H54 (cell line): ENCODE data around the gene KRTAP2-1.
A peak's percentile ranks its signal among the peaks of the same experiment; 100 is the strongest.
"Not testable (repeated sequence)": the region's sequence is repeated elsewhere in the genome, so short reads cannot be mapped to it uniquely, and the experiment has no call there.

Experiments
- DNase-seq: peaks from one replicate; pipeline ENCODE4 v3.0.0; 2011; ENCODE audit warnings: low spot score, mixed read lengths; ENCODE audit not compliant: insufficient read length
- FAIRE-seq: peaks from 3 replicates; lab custom pipeline; 2011; peaks lifted over from hg19 to GRCh38; lab: Jason Lieb, UNC
- POLR2A ChIP-seq: IDR thresholded peaks from 2 replicates; pipeline ENCODE4 v1.6.1; 2011; ENCODE audit warnings: low read depth, mild to moderate bottlenecking, low read length

The KRTAP2-1 gene, protein sequence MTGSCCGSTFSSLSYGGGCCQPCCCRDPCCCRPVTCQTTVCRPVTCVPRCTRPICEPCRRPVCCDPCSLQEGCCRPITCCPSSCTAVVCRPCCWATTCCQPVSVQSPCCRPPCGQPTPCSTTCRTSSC

DNA sequence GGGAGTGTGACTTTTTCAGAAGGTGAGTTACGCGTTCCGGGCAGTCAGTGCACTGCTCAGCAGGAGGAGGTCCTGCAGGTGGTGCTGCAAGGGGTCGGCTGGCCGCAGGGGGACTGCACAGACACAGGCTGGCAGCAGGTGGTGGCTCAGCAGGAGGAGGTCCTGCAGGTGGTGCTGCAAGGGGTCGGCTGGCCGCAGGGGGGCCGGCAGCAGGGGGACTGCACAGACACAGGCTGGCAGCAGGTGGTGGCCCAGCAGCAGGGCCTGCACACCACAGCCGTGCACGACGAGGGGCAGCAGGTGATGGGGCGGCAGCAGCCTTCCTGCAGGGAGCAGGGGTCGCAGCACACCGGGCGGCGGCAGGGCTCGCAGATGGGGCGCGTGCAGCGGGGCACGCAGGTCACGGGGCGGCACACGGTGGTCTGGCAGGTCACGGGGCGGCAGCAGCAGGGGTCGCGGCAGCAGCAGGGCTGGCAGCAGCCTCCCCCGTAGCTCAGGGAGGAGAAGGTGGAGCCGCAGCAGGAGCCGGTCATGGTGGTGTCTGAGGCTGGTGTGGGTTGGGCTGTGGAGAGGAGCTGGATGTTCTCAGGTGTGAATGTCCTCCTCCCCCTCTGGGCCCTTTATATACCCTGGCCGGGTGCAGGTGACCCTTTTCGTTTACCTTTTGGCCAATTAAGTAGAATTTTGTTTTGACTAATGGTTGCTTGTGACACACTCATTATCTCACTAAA is at the start of gene KRTAP2-1:
TSS of gene KRTAP2-1 (minus strand) at position 582 of the 731 bp plus-strand sequence. CDS start at position 533, 49 bp downstream.
- not testable (repeated sequence) for DNase-seq, FAIRE-seq

DNA sequence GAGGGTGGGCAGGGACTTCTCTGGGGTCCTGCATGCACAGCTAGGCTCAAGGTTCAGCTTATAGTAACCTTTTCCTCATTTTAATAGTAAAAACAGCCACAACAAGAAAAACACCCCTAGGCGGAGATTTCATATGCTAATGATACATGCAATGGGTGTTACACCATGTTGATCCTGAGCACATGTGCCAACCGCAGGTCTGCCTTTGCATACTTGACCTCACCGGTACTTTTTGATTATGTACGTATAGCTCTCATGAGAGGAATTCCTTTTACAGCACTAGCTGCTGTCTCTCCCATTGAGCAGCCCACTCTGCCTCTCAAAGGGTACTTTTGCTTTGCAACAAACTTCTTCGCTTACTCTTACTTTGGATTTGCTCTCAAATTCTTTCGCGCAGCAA is 48.9 kb upstream of the KRTAP2-1 start:
- no peak for DNase-seq
- no peak for TF ChIP-seq POLR2A
- no peak for FAIRE-seq

DNA sequence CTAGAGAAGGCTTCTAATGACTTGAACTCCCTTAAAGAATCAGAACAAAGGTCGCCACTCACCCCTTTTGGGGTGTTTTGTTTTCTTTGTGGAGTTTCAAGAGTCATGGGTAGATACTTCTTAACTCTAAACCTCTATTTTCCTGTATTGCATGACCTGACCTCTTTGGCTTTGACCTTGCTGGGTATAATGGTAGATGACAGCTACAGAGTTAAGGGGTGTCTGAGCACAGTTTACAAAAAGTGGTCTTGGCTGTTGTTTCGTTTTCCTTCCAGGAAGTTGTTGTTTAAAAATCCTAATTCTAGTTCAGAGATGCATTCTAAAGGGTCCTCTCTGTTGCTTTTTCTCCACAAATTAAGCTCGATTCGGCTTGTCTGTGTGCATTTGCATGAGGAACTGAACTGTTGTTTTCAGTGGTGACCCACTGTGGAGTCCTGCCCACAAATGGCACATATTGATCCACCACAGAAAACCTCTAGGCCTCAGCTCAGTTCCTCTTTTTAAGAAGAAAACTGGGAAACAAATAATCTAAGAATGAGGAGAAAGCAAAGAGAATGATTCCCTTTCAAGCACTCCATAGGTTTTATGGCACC is 41.7 kb upstream of the KRTAP2-1 start:
- DNase-seq, FAIRE-seq: not testable (repeated sequence)

DNA sequence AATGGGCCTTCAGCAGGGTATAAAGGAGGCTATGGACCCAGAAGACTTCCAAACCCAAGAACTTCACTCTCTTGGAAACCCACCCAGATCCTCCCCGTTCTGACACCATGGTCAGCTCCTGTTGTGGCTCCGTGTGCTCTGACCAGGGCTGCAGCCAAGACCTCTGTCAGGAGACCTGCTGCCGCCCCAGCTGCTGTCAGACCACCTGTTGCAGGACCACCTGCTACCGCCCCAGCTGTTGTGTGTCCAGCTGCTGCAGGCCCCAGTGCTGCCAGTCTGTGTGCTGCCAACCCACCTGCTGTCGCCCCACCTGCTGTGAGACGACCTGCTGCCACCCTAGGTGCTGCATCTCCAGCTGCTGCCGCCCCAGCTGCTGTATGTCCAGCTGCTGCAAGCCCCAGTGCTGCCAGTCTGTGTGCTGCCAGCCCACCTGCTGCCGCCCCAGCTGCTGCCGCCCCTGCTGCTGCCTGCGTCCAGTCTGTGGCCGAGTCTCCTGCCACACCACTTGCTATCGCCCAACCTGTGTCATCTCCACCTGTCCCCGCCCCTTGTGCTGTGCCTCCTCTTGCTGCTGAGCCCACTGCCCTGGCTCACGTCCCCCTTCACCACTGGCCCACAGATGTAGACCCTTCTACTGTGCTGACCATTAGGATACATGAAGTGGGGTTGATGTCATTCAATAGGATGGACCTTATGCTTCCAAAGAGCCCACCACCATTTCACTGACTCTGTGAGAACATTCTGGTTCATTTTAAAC is 37.2 kb upstream of the KRTAP2-1 start, which contains the start of gene KRTAP4-7:
TSS of gene KRTAP4-7 (plus strand) at position 51 of the 757 bp plus-strand sequence. CDS start at position 108, 57 bp downstream.
- not testable (repeated sequence) for FAIRE-seq, DNase-seq

DNA sequence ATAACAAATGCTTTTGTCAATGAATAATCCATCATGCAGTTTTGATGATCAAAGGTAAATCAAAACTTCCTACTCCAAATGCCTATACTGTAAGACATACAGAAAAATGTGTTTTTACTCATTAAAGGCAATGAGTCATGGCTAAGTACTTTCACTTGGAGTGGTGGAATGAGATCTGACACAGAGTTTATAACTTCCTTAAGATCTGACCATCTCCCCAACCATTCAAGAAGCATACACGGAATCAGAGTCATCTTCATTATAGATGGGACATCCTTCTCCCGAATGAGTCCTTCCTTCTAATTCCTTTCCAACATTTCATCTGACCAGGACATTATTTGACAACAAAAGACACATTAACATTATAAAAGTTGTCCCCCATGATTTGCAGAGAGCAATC is 36.3 kb upstream of the KRTAP2-1 start:
- FAIRE-seq: peak; percentile 99
- not testable (repeated sequence) for DNase-seq

DNA sequence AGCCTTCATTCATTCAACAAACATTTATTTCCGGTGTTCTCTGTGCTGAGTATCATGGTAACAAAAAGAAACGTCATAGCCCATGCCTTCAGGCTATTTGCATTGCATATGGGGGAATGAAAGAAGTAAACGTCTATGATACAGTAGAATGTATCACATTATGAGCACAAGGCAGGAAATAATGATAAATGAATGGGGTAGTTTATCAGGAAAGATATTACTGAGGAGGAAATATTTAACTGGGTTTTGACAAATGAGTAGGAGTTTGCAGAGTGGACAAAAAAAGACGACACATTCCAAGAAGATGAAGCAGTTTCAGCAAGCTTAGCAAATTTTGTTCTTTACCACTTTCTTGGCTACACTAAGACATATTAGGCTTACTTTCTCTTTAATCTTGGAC is 35.5 kb upstream of the KRTAP2-1 start:
- no peak for FAIRE-seq
- DNase-seq: no peak
- TF ChIP-seq POLR2A: no peak

DNA sequence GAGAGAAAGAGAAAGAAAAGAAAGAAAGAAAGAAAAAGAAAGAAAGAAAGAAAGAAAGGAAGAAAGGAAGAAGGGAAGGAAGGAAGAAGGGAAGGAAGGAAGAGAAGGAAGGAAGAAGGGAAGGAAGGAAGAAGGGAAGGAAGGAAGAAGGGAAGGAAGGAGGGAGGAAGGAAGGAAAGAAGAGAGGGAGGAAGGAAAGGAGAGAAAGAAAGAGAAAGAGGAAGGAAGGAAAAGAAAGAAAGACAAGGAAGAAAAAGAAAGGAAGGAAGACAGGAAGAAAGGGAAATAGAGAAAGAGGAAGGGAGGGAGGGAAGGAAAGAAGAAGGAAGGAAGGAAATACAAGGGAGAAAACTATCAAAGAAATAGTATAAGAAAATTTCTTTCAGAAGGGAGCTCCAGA is 29.7 kb upstream of the KRTAP2-1 start:
- DNase-seq: no peak
- TF ChIP-seq POLR2A: no peak
- no peak for FAIRE-seq

DNA sequence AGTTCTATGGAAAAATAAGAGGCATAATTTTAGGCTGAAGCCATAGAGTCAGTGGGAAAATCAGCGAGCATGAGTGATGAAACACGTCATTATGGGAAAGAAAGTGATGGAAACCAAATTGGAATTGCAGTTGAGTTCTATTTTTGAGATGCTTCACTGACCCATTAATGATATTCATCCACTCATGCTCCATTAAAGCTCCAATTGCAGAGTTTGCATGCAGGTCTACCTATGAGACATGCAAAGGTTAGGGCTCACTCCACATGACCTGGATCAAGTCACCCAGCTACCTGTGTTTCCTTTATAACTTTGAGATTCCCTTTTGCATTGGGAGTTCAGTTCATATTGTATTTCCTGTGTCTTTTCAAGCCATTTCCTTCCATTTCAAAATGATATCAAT is 26.6 kb upstream of the KRTAP2-1 start:
- FAIRE-seq: no peak
- no peak for TF ChIP-seq POLR2A
- DNase-seq: no peak

DNA sequence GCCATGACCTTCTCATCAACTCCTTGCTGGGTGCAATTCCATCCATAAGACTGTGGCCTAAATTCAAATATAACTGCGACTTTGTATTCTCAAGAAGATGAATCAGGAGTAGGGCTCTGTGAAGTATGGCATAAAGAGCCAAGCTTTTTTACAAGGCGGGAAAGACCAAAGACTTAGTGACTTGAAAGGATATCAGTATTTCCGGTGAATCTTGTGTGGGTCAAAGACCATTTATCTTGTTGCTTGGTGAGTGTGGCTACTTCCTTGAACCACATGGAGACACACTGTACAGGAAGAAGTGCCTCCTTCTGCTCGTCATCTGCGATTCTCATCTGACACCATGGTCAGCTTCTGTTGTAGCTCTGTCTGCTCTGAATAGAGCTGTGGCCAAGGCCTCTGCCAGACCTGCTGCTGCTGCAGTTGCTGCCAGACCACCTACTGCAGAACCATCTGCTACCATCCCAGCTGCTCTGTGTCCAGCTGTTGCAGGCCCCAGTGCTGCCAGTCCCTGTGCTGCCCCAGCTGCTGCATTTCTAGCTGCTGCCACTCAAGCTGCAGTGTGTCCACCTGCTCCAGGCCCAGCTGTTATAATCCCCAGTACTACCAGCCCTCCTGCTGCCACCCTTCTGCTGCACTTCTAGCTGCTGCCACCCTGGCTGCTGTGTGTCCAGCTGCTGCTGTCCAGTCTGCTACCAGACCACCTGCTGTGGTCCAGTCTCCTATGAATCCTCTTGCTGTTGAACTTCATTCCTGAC is 24.7 kb upstream of the KRTAP2-1 start:
- FAIRE-seq (no peak), DNase-seq (no peak)
- TF ChIP-seq POLR2A: no peak

DNA sequence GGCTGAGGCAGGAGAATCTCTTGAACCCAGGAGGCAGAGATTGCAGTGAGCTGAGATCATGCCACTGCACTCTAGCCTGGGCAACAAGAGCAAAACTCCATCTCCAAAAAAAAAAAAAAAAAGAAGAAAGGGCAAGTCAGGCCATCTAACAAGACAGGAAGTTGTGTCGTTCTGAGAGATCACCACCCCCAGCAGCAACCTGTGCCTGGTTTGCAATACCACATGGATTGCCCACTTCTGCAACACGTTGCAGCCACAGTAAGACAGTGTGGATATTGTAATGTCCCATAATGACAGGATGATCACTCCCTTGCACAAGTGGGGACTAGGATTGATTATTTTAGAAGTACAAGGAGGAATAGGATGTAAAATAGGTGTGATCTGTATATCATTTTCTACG is 21.9 kb upstream of the KRTAP2-1 start:
- no peak for DNase-seq
- no peak for FAIRE-seq
- TF ChIP-seq POLR2A: no peak

DNA sequence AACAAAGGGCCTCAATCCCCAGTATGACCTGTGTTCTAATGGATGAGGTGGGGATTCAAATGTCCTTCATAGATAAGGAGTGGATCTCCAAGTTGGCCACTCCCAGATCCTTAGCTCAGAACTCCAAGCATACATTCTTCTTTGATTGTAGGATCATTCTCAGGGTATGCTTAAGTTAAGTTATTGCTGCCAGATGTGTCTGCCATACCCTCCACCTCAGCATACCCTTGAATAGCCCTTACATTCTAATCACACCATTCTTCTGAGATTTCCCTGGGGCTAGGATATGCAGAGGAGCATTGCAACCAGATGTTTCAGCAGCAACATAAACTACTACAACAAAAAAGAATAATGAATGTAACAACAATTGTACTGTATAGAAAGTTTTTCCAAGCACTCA is 20.2 kb upstream of the KRTAP2-1 start:
- no peak for TF ChIP-seq POLR2A
- FAIRE-seq (no peak), DNase-seq (no peak)

DNA sequence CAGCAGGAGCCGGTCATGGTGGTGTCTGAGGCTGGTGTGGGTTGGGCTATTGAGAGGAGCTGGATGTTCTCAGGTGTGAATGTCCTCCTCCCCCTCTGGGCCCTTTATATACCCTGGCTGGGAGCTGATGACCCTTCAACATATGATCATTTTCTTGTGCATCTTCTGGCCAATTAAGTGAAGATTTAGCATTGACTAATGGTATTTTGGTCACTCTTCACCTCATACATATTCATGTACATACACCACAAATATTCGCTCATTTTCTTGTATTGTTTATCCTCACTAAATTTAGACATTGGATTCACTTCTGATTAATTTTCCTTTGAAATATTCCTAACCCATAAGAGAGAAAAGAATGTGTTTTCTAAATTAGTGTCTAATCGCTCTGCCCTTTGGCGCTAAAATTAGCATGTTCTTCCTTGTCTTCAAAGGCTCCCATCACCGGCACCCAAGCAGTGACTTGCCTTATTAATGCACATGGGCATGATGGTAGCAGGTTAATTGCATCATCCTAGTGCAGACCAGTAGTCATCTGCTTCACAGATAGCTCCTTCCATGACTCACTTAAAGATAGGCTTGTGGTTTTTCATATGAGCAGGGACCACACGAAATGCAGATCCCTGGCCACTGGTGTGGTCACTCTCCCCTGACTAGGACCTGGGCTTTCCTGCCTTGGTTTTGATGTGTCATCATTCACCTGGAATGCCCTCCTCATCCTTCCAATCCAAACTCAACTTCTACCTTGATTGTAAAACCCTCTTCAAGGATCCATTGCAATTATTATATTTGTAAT is 18.9 kb upstream of the KRTAP2-1 start, which contains the start of gene KRTAP2-4:
TSS of gene KRTAP2-4 (minus strand) at position 51 of the 796 bp plus-strand sequence. CDS start at position 17, 34 bp downstream.
- FAIRE-seq (peak; percentile 45), DNase-seq (peak; percentile 30)

DNA sequence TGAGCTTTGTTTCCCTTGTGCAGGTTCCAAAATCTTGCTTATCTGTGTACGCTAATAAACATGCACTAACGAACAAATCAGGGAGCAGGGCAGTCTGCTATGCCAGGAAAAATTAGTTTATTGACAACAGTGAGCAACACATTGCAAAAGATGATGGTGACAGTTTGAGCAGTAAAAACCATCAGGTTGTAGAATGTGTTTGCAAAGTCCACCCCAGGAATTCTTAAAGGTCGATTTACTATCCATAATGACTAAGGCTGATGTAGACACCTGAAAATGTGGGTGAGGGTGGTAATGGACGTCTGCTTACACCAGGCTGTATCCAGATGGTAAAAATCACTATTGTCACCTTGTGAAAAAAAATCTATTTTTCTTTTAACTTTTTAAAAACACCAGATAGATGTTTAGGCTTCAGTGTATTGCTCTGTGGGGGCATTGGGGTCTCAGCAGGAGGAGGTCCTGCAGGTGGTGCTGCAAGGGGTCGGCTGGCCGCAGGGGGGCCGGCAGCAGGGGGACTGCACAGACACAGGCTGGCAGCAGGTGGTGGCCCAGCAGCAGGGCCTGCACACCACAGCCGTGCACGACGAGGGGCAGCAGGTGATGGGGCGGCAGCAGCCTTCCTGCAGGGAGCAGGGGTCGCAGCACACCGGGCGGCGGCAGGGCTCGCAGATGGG is 18.0 kb upstream of the KRTAP2-1 start:
- FAIRE-seq, DNase-seq: not testable (repeated sequence)

More for the DNA sequence above, 18.9 kb upstream of the KRTAP2-1 start, which contains the start of gene KRTAP2-4:
- TF ChIP-seq POLR2A: no peak
